ENCODE data around the gene CAND2.

DNA sequence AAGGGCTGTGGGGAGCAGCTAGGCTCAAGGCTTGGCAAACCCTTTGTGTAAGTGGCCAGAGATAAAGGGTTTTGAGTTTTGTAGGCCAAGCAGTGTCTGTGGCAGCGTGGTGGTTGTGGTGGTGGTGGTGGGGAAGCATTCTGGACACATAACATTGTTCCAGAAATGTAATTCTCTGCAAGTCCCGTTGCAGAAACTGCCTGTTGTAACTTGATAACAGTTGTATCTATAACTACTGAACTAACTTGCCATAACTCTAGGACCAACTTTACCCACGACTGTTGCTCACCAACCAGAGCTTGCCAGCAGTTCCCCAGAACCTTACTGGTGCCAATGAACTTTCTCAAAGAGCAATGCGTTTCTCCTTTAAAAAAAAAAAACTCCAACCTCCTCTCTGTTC is 19.3 kb upstream of the CAND2 start:
- TF ChIP-seq, protein P1, sequence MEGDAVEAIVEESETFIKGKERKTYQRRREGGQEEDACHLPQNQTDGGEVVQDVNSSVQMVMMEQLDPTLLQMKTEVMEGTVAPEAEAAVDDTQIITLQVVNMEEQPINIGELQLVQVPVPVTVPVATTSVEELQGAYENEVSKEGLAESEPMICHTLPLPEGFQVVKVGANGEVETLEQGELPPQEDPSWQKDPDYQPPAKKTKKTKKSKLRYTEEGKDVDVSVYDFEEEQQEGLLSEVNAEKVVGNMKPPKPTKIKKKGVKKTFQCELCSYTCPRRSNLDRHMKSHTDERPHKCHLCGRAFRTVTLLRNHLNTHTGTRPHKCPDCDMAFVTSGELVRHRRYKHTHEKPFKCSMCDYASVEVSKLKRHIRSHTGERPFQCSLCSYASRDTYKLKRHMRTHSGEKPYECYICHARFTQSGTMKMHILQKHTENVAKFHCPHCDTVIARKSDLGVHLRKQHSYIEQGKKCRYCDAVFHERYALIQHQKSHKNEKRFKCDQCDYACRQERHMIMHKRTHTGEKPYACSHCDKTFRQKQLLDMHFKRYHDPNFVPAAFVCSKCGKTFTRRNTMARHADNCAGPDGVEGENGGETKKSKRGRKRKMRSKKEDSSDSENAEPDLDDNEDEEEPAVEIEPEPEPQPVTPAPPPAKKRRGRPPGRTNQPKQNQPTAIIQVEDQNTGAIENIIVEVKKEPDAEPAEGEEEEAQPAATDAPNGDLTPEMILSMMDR (IDR thresholded peaks at IDR 0.05; ENCODE audit: low read depth, low read length) = no peak
- no peak for TF ChIP-seq EZH2phosphoT487 (IDR thresholded peaks at IDR 0.05; ENCODE audit: low read depth)

Measured in OCI-LY3 (cell line).